Nephron (organoid): ENCODE results near the gene TSR1.
"Not testable (repeated sequence)": the region's sequence is repeated elsewhere in the genome, so short reads cannot be mapped to it uniquely, and the experiment has no call there.

Experiments used
- H3K27ac Mint-ChIP-seq, 3 experiments: 2 replicates each; pipeline ENCODE4 v1.8.0; 2020; ENCODE audit warnings: mixed read lengths in 3 of 3, mild to moderate bottlenecking in 2 of 3, moderate library complexity in 1 of 3
- H3K27me3 Mint-ChIP-seq: 2 replicates; pipeline ENCODE4 v1.8.0; 2021; ENCODE audit warnings: low read depth, mild to moderate bottlenecking, moderate library complexity, mixed read lengths
- H3K36me3 Mint-ChIP-seq: 2 replicates; pipeline ENCODE4 v1.8.0; 2020; ENCODE audit warnings: low read depth, mixed read lengths
- H3K4me1 Mint-ChIP-seq: 2 replicates; pipeline ENCODE4 v1.8.0; 2020; ENCODE audit warnings: mixed read lengths
- H3K4me3 Mint-ChIP-seq, 3 experiments: 2 replicates each; pipeline ENCODE4 v1.8.0; 2020; ENCODE audit warnings: mild to moderate bottlenecking in 3 of 3, mixed read lengths in 3 of 3, moderate library complexity in 2 of 3
- H3K9me3 Mint-ChIP-seq: 2 replicates; pipeline ENCODE4 v1.8.0; 2020; ENCODE audit warnings: mixed read lengths
- TF ChIP-seq, protein P1 (sequence below), 3 experiments: fragments of 200-600 bp; sonication (generic); IDR thresholded peaks; one replicate each; pipeline ENCODE4 v1.5.0; 2021; ENCODE audit warnings: antibody characterized with exemption in 3 of 3; ENCODE audit not compliant: unreplicated experiment in 3 of 3

Gene TSR1

DNA sequence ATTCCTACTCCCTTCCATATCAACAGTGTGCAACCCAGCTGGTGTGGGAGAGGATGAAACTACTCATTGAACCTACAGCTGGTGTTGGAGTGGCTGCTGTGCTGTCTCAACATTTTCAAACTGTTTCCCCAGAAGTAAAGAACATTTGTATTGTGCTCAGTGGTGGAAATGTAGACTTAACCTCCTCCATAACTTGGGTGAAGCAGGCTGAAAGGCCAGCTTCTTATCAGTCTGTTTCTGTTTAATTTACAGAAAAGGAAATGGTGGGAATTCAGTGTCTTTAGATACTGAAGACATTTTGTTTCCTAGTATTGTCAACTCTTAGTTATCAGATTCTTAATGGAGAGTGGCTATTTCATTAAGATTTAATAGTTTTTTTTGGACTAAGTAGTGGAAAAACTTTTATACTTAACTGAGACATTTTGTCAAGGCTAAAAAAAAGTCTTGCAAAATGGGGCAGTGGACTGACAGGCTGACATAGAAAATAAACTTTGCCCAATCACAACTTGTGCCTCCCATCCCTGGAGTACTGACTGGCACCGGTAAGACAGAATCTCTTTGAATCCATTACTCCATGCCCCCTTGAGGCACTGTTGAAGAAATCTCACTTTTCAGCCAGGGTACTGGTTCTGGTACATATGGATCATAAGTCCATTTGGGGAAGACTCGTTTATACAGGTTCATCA lies 12.5 kb downstream of the TSR1 start:
- Mint-ChIP-seq H3K27ac (no peak overlapping the region), H3K9me3 (no peaks in the 10 kb centered on the region), H3K27me3 (no peaks in the 10 kb centered on the region), H3K4me3 (no peak overlapping the region), H3K36me3 (peaks cover 66% of the 10 kb centered on the region), H3K4me1 (no peaks in the 10 kb centered on the region)
- TF ChIP-seq, protein P1, sequence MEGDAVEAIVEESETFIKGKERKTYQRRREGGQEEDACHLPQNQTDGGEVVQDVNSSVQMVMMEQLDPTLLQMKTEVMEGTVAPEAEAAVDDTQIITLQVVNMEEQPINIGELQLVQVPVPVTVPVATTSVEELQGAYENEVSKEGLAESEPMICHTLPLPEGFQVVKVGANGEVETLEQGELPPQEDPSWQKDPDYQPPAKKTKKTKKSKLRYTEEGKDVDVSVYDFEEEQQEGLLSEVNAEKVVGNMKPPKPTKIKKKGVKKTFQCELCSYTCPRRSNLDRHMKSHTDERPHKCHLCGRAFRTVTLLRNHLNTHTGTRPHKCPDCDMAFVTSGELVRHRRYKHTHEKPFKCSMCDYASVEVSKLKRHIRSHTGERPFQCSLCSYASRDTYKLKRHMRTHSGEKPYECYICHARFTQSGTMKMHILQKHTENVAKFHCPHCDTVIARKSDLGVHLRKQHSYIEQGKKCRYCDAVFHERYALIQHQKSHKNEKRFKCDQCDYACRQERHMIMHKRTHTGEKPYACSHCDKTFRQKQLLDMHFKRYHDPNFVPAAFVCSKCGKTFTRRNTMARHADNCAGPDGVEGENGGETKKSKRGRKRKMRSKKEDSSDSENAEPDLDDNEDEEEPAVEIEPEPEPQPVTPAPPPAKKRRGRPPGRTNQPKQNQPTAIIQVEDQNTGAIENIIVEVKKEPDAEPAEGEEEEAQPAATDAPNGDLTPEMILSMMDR (IDR thresholded peaks at IDR 0.05; ENCODE audit: unreplicated experiment in 3 of 3): no peak

DNA sequence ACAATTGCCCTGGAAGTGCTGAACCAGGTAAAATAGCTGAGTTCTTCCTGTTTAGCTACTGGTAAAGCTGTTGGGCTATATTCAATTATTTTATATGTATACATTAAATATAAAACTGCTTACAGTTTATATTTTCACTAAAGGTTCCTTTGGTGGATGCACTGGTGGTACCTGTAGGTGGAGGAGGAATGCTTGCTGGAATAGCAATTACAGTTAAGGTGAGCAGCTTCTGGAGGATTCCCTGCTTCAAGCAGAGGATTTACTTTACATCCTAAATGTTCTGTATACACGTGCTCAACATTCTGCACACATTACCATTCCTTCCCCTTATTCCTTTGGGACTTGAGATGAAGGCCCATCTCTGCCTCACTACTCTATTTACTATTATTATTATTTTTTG lies 14.9 kb downstream of the TSR1 start:
- peaks cover 62% of the 10 kb centered on the region for H3K36me3 Mint-ChIP-seq
- no peaks in the 10 kb centered on the region for H3K9me3 Mint-ChIP-seq

DNA sequence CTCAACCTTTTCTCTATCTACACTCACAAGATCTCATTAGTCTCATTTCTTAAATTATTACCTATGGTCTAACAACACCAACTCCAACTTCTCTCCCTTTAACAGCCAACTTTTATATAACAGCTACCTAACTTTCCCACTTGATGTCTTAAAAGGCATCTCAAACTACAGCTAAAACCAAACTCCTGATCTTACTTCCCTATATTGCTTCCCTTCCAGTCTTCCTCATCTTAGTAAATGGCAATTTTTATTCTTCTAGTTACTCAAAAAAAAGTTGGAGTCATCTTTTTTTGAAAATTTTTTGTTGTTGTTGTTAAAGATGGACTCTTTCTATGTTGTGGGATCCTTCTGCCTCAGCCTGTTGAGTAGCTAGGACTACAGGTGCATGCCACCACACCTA lies 17.2 kb downstream of the TSR1 start:
- TF ChIP-seq, protein P1 (IDR thresholded peaks at IDR 0.05; ENCODE audit: unreplicated experiment in 3 of 3): no peak
- H3K36me3 Mint-ChIP-seq: peaks cover 42% of the 10 kb centered on the region
- no peaks in the 10 kb centered on the region for H3K27me3 Mint-ChIP-seq
- H3K4me1 Mint-ChIP-seq: no peaks in the 10 kb centered on the region
- no peaks in the 10 kb centered on the region for H3K9me3 Mint-ChIP-seq
- H3K27ac Mint-ChIP-seq: no peak overlapping the region
- H3K4me3 Mint-ChIP-seq: no peak overlapping the region

More for the DNA sequence above, 14.9 kb downstream of the TSR1 start:
- no peaks in the 10 kb centered on the region for H3K4me1 Mint-ChIP-seq
- H3K27ac Mint-ChIP-seq: no peak overlapping the region
- no peak overlapping the region for H3K4me3 Mint-ChIP-seq
- TF ChIP-seq, protein P1 (IDR thresholded peaks at IDR 0.05; ENCODE audit: unreplicated experiment in 3 of 3): no peak
- no peaks in the 10 kb centered on the region for H3K27me3 Mint-ChIP-seq

DNA sequence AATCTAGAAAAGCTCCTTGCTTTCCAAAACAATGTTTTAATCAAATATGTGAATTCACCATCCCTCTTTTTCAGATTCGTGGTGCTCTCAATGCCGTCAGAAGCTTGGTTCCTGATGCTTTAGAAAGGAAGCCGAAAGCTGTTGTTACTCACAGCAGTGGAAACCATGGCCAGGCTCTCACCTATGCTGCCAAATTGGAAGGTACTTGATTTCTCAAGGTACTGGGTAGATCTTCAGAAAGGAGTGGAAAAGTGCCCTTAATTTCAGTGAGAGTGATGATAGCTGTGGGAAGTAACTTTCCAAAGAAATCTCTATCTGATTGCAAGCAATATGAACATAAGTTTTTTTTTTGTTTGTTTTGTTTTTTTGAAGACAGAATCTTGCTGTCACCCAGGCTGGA lies 18.5 kb downstream of the TSR1 start:
- no peaks in the 10 kb centered on the region for H3K27me3 Mint-ChIP-seq
- no peak overlapping the region for H3K4me3 Mint-ChIP-seq
- H3K36me3 Mint-ChIP-seq: peaks cover 29% of the 10 kb centered on the region
- H3K9me3 Mint-ChIP-seq: no peaks in the 10 kb centered on the region
- TF ChIP-seq, protein P1 (IDR thresholded peaks at IDR 0.05; ENCODE audit: unreplicated experiment in 3 of 3): no peak
- no peak overlapping the region for H3K27ac Mint-ChIP-seq
- H3K4me1 Mint-ChIP-seq: no peaks in the 10 kb centered on the region

DNA sequence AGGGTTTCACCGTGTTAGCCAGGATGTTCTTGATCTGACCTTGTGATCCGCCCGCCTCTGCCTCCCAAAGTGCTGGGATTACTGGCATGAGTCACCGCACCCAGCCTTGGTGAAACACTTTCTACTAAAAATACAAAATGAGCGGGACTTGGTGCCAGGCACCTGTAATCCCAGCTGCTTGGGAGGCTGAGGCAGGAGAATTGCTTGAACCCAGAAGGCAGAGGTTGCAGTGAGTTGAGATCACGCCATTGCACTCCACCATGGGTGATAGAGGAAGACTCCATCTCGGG lies 19.4 kb downstream of the TSR1 start:
- not testable (repeated sequence) for H3K4me3 Mint-ChIP-seq
- H3K36me3 Mint-ChIP-seq: peaks cover 22% of the 10 kb centered on the region

DNA sequence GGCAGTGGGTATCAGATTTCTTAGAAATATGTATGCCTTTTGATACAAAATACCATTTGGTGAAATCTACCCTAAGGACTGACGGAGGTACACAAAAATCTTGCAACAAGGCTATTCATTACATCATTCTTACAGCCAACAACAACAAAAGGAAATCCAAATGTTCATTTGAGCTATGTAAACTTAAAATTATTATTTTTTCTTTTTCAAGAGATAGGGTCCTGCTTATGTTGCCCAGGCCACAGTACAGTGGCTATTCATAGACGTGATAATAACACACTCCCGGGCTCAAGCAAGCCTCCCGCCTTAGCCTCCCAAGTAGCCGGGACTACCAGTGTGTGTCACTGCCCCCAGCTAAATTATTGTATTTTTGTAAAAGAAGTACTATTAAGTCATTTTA lies 23.5 kb downstream of the TSR1 start:
- Mint-ChIP-seq H3K4me1 (peaks cover 6% of the 10 kb centered on the region), H3K27ac (no peak overlapping the region)
- TF ChIP-seq, protein P1 (IDR thresholded peaks at IDR 0.05; ENCODE audit: unreplicated experiment in 3 of 3): no peak

More for the DNA sequence above, 19.4 kb downstream of the TSR1 start:
- H3K9me3 Mint-ChIP-seq, H3K4me1 Mint-ChIP-seq, H3K27me3 Mint-ChIP-seq, H3K27ac Mint-ChIP-seq: not testable (repeated sequence)

More for the DNA sequence above, 23.5 kb downstream of the TSR1 start:
- Mint-ChIP-seq H3K36me3 (peaks cover 2% of the 10 kb centered on the region), H3K9me3 (no peaks in the 10 kb centered on the region), H3K4me3 (no peak overlapping the region), H3K27me3 (no peaks in the 10 kb centered on the region)
